ENCODE data around the gene NTM.

NTM gene

GRCh38 chr11:131572423-131572822, 202.0 kb downstream of the NTM start:
- no peak for DNase-seq

GRCh38 chr11:131579932-131580387, 209.5 kb downstream of the NTM start:
- DNase-seq = no peak

- DNase-seq = no peak
These were observed 210.1 kb downstream of the NTM start for GRCh38 chr11:131580476-131580875.

DNA sequence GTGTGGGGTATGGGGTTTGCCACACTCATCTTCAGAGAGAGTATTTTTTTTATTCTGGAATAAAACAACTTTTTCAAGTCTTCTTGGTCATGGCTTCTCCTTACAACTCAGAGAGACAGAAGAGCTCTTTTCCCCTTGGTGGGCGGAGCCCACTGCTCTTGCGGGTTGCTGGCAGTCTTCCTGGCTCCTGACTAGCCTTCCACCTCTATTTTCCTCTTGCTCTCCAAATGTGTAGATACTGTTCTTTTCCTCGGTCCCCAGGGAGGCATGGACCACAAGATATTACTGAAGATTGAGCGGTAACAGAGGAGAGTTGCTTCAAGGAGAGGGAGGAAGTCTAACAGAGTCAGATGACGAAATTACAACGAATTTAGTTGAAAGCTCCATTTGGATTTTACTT, 210.6 kb downstream of the NTM start:
- no peak for DNase-seq

GRCh38 chr11:131582021-131582525, 211.7 kb downstream of the NTM start:
- no peak for DNase-seq

- DNase-seq = no peak
These were observed 213.0 kb downstream of the NTM start for GRCh38 chr11:131583421-131583820.

GRCh38 chr11:131583938-131584337, 213.5 kb downstream of the NTM start:
- DNase-seq = no peak

- no peak for DNase-seq
These were observed 214.6 kb downstream of the NTM start for GRCh38 chr11:131584785-131585592.

GRCh38 chr11:131588057-131588456, 217.6 kb downstream of the NTM start:
- DNase-seq = no peak

DNA sequence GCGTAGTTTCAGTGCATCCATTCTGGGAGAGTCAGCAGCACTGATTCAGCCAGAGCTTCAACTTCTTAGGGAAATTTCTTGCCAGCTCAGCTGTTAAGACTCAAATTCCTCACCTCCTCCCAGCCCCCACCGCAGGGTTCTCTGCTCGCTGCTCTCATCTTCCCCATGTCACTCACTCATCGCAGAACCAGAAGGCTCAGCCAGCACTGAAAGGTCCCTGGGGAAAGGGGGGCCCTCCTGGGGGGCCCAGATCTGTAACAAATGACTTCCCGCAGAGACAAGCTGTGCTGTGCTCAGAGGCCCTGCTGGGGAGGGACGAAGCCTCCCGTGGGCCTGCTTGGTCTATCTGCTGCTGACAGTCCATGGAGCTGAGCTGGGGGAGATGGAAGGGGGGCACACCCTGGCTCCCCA, 220.6 kb downstream of the NTM start:
- no peak for DNase-seq

DNA sequence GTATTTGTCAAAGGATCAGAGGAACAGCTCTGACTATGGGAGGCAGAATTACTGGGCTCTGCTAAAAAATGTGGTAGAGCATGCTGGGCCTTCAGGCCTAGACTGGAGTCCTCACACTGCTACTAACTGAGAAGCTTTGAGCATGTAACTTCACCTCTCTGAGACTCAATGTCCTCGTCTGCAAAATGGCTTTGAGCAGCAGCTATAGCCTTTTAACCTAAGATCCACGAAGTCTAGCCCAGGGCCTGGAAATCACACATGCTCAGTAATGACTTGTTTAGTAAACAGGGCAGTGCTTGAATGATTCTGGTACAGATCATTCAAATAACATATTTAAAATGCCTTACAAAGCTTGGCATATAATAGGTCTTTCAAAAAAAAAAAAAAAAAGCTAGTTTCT, 221.7 kb downstream of the NTM start:
- DNase-seq = no peak

GRCh38 chr11:131592734-131593133, 222.3 kb downstream of the NTM start:
- DNase-seq = no peak

DNA sequence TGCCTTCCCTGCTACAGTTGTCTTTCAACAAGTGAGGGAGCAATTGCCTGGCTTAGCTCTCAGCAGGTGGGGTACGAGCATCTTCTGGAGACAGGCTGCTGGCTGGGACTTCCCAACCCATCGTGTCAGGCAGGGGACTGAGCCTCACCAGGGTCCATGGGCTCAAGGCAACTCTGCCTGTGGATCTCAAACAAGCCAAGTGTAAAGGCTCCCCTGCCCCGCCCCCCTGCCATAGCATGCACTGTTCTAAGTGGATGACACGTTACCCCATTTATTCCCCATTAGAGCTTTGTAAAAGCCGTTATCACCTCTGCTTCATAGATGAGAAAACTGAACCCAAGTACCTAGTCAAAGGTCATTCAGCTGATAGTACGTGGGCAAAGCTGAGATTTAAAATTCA, 222.9 kb downstream of the NTM start:
- no peak for DNase-seq

- DNase-seq = no peak
These were observed 225.4 kb downstream of the NTM start for GRCh38 chr11:131595797-131596196.

DNA sequence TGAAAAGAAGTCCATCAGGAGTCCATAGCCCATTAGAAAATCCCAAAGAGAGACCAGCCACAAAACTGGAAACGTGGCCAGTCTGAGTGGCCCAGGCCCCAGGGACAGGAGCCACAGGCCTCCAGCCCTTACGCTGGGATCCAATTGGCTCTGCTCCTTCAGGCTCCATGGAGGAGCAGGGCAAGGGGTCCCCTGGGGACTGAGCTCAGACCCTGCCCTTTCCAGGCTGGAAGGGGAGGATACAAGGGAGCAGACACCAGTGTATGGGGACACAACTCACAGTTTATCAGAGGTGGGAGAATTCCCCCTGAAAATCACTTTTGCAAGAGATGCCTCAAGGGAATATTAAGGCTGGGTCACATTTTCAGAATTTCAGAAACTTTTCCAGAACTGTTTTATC, 227.5 kb downstream of the NTM start:
- DNase-seq = no peak

GRCh38 chr11:131598305-131598704, 227.9 kb downstream of the NTM start:
- no peak for DNase-seq

GRCh38 chr11:131599285-131599684, 228.9 kb downstream of the NTM start:
- DNase-seq = no peak

DNA sequence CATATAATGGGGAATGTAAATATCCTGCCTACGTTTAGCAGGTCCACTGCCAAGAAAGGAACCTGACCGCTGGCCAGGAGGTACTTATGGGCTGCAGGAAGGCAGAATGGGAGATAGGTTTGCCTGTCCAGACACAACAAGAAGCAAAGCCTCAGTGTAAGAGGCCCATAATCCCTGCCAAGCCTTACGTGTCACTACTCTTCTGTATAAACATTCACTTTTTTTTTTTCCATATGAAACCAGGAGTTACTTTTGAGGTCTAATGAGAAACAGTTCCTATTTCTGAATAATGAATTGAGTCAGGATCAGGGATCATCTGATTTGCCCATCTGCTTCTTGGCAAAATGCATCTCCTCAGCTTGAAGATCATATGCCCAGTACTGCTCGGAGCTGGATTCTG, 230.2 kb downstream of the NTM start:
- DNase-seq = no peak

- no peak for DNase-seq
These were observed 231.2 kb downstream of the NTM start for GRCh38 chr11:131601586-131601985.

DNA sequence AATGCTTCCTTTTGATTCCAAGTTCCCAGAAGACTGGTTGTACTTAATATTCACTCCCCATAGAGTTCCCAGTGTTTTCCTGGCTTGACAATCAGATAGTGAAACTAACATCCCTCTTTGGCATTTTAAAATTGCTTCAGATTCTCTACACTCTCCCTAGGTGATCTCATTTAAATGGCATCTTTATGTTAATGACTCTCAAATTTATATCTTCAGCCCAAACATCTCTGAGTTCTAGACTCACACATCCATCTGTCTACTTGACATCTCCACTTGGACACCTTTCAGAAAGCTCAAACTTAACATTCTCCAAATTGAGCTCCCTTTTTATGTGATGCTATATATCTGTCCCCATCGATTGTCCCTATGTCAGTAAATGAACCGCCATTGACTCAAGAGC, 232.0 kb downstream of the NTM start:
- DNase-seq = no peak

GRCh38 chr11:131606811-131607335, 236.5 kb downstream of the NTM start:
- DNase-seq = no peak

DNA sequence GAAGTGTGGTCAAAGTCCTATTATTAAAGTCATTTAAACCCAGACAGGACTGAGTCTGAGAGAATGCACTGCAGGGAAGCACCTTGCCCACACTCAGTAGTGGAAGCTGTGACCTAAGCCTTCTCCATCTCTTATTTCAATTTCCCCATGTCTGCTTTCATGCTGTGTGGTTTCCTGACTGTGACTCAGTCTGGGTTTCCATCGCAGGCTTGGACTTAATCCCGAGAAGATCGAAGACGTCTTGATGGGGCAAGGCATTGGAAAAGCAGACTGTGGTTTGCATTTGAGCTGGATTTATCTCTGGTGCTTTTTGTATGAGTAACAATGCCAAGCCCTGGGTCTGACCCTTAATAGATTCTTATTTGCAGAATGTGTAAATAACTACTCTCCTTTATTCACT, 238.9 kb downstream of the NTM start:
- no peak for DNase-seq

DNA sequence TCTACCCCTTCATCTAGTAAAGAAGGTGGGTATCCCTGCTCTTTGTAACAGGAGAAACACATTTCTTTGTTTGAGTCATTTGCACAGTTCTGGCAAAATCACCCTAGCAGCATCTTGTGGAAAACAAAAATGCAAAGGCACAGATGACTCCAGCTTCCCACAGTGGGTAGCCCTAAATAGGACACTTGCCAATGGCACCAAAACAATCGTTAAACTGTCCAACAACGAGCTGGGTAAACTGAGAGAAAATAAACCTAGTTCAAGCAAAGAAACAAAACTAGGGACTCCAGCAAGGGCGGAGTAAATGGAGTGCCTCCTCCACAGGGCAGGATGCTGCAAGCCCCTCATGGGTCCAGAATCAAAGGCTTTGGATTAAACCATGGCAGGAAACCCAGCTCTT, 239.5 kb downstream of the NTM start:
- DNase-seq = no peak

GRCh38 chr11:131611322-131611721, 240.9 kb downstream of the NTM start:
- no peak for DNase-seq

DNA sequence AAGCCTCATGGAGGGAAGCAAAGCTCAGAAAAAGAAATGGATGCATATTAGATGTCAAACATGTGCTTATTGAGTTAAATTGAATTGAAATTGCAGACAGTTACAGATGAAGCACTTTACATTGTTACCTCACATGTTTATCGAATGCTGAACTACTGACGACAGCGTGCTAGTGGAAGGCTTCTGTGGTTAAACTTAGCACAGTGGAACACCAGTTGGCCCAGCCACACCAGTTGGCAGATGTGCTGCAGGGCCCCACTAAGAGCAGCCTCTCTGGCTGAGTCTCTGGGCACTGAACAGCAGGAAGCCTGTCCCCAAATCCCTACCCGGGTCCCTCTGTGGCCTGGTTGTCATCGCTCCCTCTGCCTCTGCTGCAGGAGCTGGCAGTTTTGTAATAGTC, 242.1 kb downstream of the NTM start:
- no peak for DNase-seq

All from CD4-positive, alpha-beta T cell treated with Interleukin-10 for 1 hour (primary cell).